ENCODE results near the gene MYO10. TPM values are rescaled to one million over a fixed set of nuclear protein-coding genes. Genes with fewer than 3 reads are reported as not detected.

Gene MYO10
- total and polyA plus RNA-seq, 2 experiments from 2014 or later: 119 to 276 TPM

- TF ChIP-seq REST (IDR thresholded peaks at IDR 0.05; ENCODE audit: unreplicated experiment) (no peak), CTCF (conservative IDR thresholded peaks at IDR 0.05; ENCODE audit: low read depth in 2 of 2) (no peak)
Measured at GRCh38 chr5:16808021-16808420, 128.1 kb downstream of the MYO10 start (continued).

GRCh38 chr5:16807547-16807864, 128.6 kb downstream of the MYO10 start:
- Mint-ChIP-seq H3K36me3 (ENCODE audit: low read depth) (no peaks in the 10 kb centered on the region), H3K27ac (no peak overlapping the region), H3K9me3 (no peaks in the 10 kb centered on the region), H3K4me3 (no peak overlapping the region), H3K4me1 (peaks cover 11% of the 10 kb centered on the region), H3K27me3 (ENCODE audit: insufficient read depth, low read depth, poor library complexity) (peaks cover 1% of the 10 kb centered on the region)
- no peak overlapping the region for H3K27ac ChIP-seq (ENCODE audit: low read depth)
- DNase-seq (ENCODE audit: low spot score) (no peak), ATAC-seq (no peak)
- no peak overlapping the region for H2AFZ ChIP-seq
- H3K27me3 ChIP-seq (ENCODE audit: insufficient read depth): no peaks in the 10 kb centered on the region
- H4K20me1 ChIP-seq (replicated peaks; ENCODE audit: insufficient read depth): no peaks in the 10 kb centered on the region; the same call in 1 of the 2 replicates
- no peaks in the 10 kb centered on the region for H3F3A ChIP-seq (replicated peaks; ENCODE audit: low read depth)
- H3K79me2 ChIP-seq (replicated peaks; ENCODE audit: insufficient read depth): peaks cover 31% of the 10 kb centered on the region
- TF ChIP-seq EZH2phosphoT487 (IDR thresholded peaks at IDR 0.05; ENCODE audit: unreplicated experiment): no peak
- no peak for TF ChIP-seq NANOG (IDR thresholded peaks at IDR 0.05; ENCODE audit: borderline replicate concordance)
- TF ChIP-seq ZNF114 (CRISPR knock-in tag; IDR thresholded peaks at IDR 0.05): no peak
- TF ChIP-seq ZNF331 (CRISPR knock-in tag; IDR thresholded peaks at IDR 0.05; ENCODE audit: low read depth): no peak
- no peak for TF ChIP-seq ZNF462 (CRISPR knock-in tag; IDR thresholded peaks at IDR 0.05)
- no peak overlapping the region for H3K4me2 ChIP-seq
- no peaks in the 10 kb centered on the region for H3K4me1 ChIP-seq (ENCODE audit: insufficient read depth)
- no peak overlapping the region for H3K4me3 ChIP-seq
- H3K36me3 ChIP-seq (ENCODE audit: insufficient read depth): no peaks in the 10 kb centered on the region
- no peaks in the 10 kb centered on the region for H3K9me2 ChIP-seq (ENCODE audit: insufficient read depth)

All from GM23338 (cell line).